Left lung (tissue), 10 donors: ENCODE results near the gene ANKS1B. TPM values are rescaled to one million over a fixed set of nuclear protein-coding genes. Genes with fewer than 3 reads are reported as not detected.

Experiments
- ATAC-seq: fragments of 200-7000 bp; cut with Tn5 transposase; one replicate; pipeline ENCODE4 v1.9.1; 2020; ENCODE audit warnings: moderate library complexity
- DNase-seq, 4 donors: peaks; one replicate each; pipeline ENCODE4 v3.0.0-alpha.2; 2013 to 2020
- H3K27ac ChIP-seq, 2 donors: fragments of 200-600 bp; sonication (generic) in 1 of 2; one replicate each; pipeline versions ENCODE4 v1.5.0 to v1.8.0; 2020 to 2021
- H3K27me3 ChIP-seq, 2 donors: fragments of 200-600 bp; sonication (generic) in 1 of 2; one replicate each; pipeline versions ENCODE4 v1.5.0 to v1.8.0; 2020 to 2021
- H3K36me3 ChIP-seq, 2 donors: fragments of 200-600 bp; sonication (generic) in 1 of 2; one replicate each; pipeline versions ENCODE4 v1.5.0 to v1.8.0; 2020 to 2021
- H3K4me1 ChIP-seq, 2 donors: fragments of 200-600 bp; one replicate each; pipeline ENCODE4 v1.8.0; 2021
- H3K4me3 ChIP-seq, 2 donors: fragments of 200-600 bp; sonication (generic) in 1 of 2; one replicate each; pipeline versions ENCODE4 v1.5.0 to v1.8.0; 2020 to 2021; ENCODE audit warnings: mild to moderate bottlenecking in 1 of 2
- H3K9me3 ChIP-seq, 2 donors: fragments of 200-600 bp; sonication (generic) in 1 of 2; one replicate each; pipeline versions ENCODE4 v1.5.0 to v1.8.0; 2020 to 2021
- CTCF ChIP-seq, 2 donors: fragments of 200-600 bp; sonication (generic) in 1 of 2; IDR thresholded peaks; one replicate each; pipeline versions ENCODE4 v1.5.0 to v1.8.0; 2021; ENCODE audit warnings: antibody characterized with exemption in 2 of 2
- intact Hi-C, 2 donors: fragments of 100-400 bp; cut with DNase I; formaldehyde crosslinking; loops; one replicate each; pipeline versions ENCODE4 v1.11.2 to v1.14.2; 2022
- polyA plus RNA-seq, 6 donors: library from polyadenylated mRNA; unstranded; fragments of 120-200 nt; gene quantifications; one replicate each; pipeline ENCODE4 v1.2.1, GENCODE V29; 2013; ENCODE audit not compliant: insufficient read length in 6 of 6
- total RNA-seq, 2 donors: library from RNA; stranded (reverse); fragmentation: NEBNext Ultra II Directional; extraction: Animal tissue kit (Norgen Biotek cat#: 25700); gene quantifications; one replicate each; pipeline ENCODE4 v1.2.1, GENCODE V29; 2021
- donor health status: DM: no; HTN: yes; CAD: no.
- donor health status: DM: no; HTN: no; CAD: no.

Gene ANKS1B
- total and polyA plus RNA-seq, 8 donors = 4.9 to 31.8 (median 14.9) TPM

GRCh38 chr12:99833397-99833796 is 151.3 kb downstream of the ANKS1B start:
- no peaks in the 10 kb centered on the region for H3K36me3 ChIP-seq

GRCh38 chr12:99824900-99825542 is 159.7 kb downstream of the ANKS1B start:
- no peak for TF ChIP-seq CTCF (IDR thresholded peaks at IDR 0.05)
- DNase-seq = peak in 1 of 4 donors; percentile 4

More at GRCh38 chr12:99833397-99833796, 151.3 kb downstream of the ANKS1B start:
- Histone ChIP-seq H3K9me3 (no peaks in the 10 kb centered on the region), H3K27ac (no peak overlapping the region), H3K27me3 (no peaks in the 10 kb centered on the region), H3K4me1 (no peaks in the 10 kb centered on the region), H3K4me3 (no peak overlapping the region)
- no peak for TF ChIP-seq CTCF (IDR thresholded peaks at IDR 0.05)
- DNase-seq (no peak), ATAC-seq (no peak)
- intact Hi-C loops = no loop called here

GRCh38 chr12:99822273-99822672 is 162.5 kb downstream of the ANKS1B start:
- no peak for TF ChIP-seq CTCF (IDR thresholded peaks at IDR 0.05)
- H3K27me3 ChIP-seq = no peaks in the 10 kb centered on the region
- DNase-seq (no peak), ATAC-seq (no peak)
- intact Hi-C loops = no loop called here
- H3K27ac ChIP-seq = no peak overlapping the region
- H3K9me3 ChIP-seq = peaks cover 0 to 1% of the 10 kb centered on the region in 2 donors
- no peaks in the 10 kb centered on the region for H3K36me3 ChIP-seq
- no peak overlapping the region for H3K4me3 ChIP-seq
- no peaks in the 10 kb centered on the region for H3K4me1 ChIP-seq

More at GRCh38 chr12:99824900-99825542, 159.7 kb downstream of the ANKS1B start:
- Histone ChIP-seq H3K27ac (no peak overlapping the region), H3K9me3 (peaks cover 0 to 1% of the 10 kb centered on the region in 2 donors), H3K4me1 (no peaks in the 10 kb centered on the region), H3K4me3 (no peak overlapping the region), H3K27me3 (no peaks in the 10 kb centered on the region), H3K36me3 (no peaks in the 10 kb centered on the region)
- ATAC-seq = no peak
- intact Hi-C loops = no loop called here

GRCh38 chr12:99810718-99811593 is 173.8 kb downstream of the ANKS1B start:
- no peaks in the 10 kb centered on the region for H3K4me1 ChIP-seq
- H3K36me3 ChIP-seq = no peaks in the 10 kb centered on the region
- no peak overlapping the region for H3K4me3 ChIP-seq
- DNase-seq = peak in 2 of 4 donors; percentile 22 to 48
- ATAC-seq = peak; percentile 22
- no peak overlapping the region for H3K27ac ChIP-seq
- no peaks in the 10 kb centered on the region for H3K9me3 ChIP-seq
- peak in 1 of 2 donors; percentile 18 for TF ChIP-seq CTCF (IDR thresholded peaks at IDR 0.05)
- no peaks in the 10 kb centered on the region for H3K27me3 ChIP-seq
- intact Hi-C loops = no loop called here

- no peaks in the 10 kb centered on the region for H3K27me3 ChIP-seq
- no peak overlapping the region for H3K27ac ChIP-seq
- no peak overlapping the region for H3K4me3 ChIP-seq
- DNase-seq = no peak
- H3K4me1 ChIP-seq = no peaks in the 10 kb centered on the region
- intact Hi-C loops = no loop called here
- no peaks in the 10 kb centered on the region for H3K9me3 ChIP-seq
- ATAC-seq = no peak
- no peak for TF ChIP-seq CTCF (IDR thresholded peaks at IDR 0.05)
- no peaks in the 10 kb centered on the region for H3K36me3 ChIP-seq
These were observed 174.8 kb downstream of the ANKS1B start for GRCh38 chr12:99809909-99810308.
